ENCODE measurements around the gene BRINP1. TPM values are rescaled to one million over a fixed set of nuclear protein-coding genes. Genes with fewer than 3 reads are reported as not detected.

BRINP1 gene
- polyA plus RNA-seq, 3 donors, result not detected

DNA sequence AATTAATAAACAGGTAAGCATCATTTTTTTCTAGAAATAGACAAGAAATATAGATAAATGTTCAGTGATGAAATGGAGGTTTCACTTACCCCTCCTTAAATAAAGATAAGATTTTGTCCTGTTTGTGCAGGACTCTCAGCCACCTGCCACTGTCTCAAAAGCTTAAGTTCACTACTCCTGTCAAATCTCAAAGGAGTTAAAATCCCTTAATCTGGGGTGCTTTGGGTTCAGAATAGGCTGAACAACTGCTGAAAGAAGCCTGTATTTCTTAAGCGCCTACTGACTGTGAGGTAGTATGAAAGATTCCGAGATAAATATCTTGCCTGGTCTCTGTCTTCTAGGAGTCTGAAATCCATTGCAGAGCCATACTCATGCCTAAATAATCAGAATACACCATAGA lies 3.7 kb upstream of the BRINP1 start:
- Mint-ChIP-seq H3K4me1 (peaks cover 2% of the 10 kb centered on the region), H3K27ac (no peak overlapping the region), H3K27me3 (ENCODE audit: low read depth in 3 of 3) (peaks cover 30 to 32% (median 31%) of the 10 kb centered on the region in 3 donors), H3K36me3 (peaks cover 0 to 5% of the 10 kb centered on the region in 2 donors), H3K4me3 (no peak overlapping the region), H3K9me3 (peaks cover 3 to 20% (median 15%) of the 10 kb centered on the region in 7 donors)
- peaks cover 26 to 31% of the 10 kb centered on the region in 2 donors for H3K27me3 ChIP-seq (ENCODE audit: control insufficient read depth in 2 of 2, insufficient read depth in 2 of 2, low read length in 2 of 2)
- no peak overlapping the region for H2AFZ ChIP-seq (ENCODE audit: insufficient read depth, low read depth, low read length, poor library complexity, severe bottlenecking)
- H3K9me3 ChIP-seq (replicated peaks in 1 of 2; ENCODE audit: control insufficient read depth in 1 of 2, insufficient read depth in 1 of 2, low read length in 2 of 2), result peaks cover 0 to 25% of the 10 kb centered on the region in 2 donors
- no peaks in the 10 kb centered on the region for H4K20me1 ChIP-seq (ENCODE audit: insufficient read depth, low read length)
- H3K4me3 ChIP-seq (replicated peaks in 1 of 3; ENCODE audit: low read depth in 2 of 3, low read length in 3 of 3), result no peak overlapping the region
- TF ChIP-seq CTCF (IDR thresholded peaks at IDR 0.05), result no peak
- no peak overlapping the region for H3K9ac ChIP-seq (ENCODE audit: insufficient read depth, low read length, poor library complexity, severe bottlenecking)
- H3K4me2 ChIP-seq (replicated peaks; ENCODE audit: extremely low read depth, low read length, poor library complexity, severe bottlenecking), result no peak overlapping the region
- no CpG with 5 or more reads among the region's 2 CpGs for WGBS (ENCODE audit: insufficient coverage)
- no peak overlapping the region for H3K27ac ChIP-seq (ENCODE audit: low read depth in 1 of 2, low read length in 2 of 2)
- no peaks in the 10 kb centered on the region for H3K36me3 ChIP-seq (replicated peaks in 1 of 2; ENCODE audit: control insufficient read depth in 1 of 2, insufficient read depth in 2 of 2, low read length in 2 of 2)
- intact Hi-C loops (cut with micrococcal nuclease), result no loop called here
- H3K4me1 ChIP-seq (ENCODE audit: control insufficient read depth in 1 of 2, insufficient read depth in 2 of 2, low read length in 2 of 2), result no peaks in the 10 kb centered on the region
- DNase-seq, result no peak
- H3K79me2 ChIP-seq (ENCODE audit: insufficient read depth, low read length), result no peaks in the 10 kb centered on the region

GRCh38 chr9:119370816-119371215 lies 1.6 kb upstream of the BRINP1 start:
- intact Hi-C loops (cut with micrococcal nuclease), result no loop called here
- no peak overlapping the region for H3K9ac ChIP-seq (ENCODE audit: insufficient read depth, low read length, poor library complexity, severe bottlenecking)
- Mint-ChIP-seq H3K4me3 (no peak overlapping the region), H3K27ac (no peak overlapping the region), H3K36me3 (peaks cover 0 to 5% of the 10 kb centered on the region in 2 donors), H3K4me1 (peaks cover 2% of the 10 kb centered on the region), H3K27me3 (ENCODE audit: low read depth in 3 of 3) (peaks cover 40 to 45% (median 45%) of the 10 kb centered on the region in 3 donors), H3K9me3 (peaks cover 3 to 20% (median 15%) of the 10 kb centered on the region in 7 donors)
- H3K27me3 ChIP-seq (ENCODE audit: control insufficient read depth in 2 of 2, insufficient read depth in 2 of 2, low read length in 2 of 2), result peaks cover 37 to 45% of the 10 kb centered on the region in 2 donors
- H4K20me1 ChIP-seq (ENCODE audit: insufficient read depth, low read length), result no peaks in the 10 kb centered on the region
- peaks cover 0 to 33% of the 10 kb centered on the region in 2 donors for H3K9me3 ChIP-seq (replicated peaks in 1 of 2; ENCODE audit: control insufficient read depth in 1 of 2, insufficient read depth in 1 of 2, low read length in 2 of 2)
- no peak for TF ChIP-seq CTCF (IDR thresholded peaks at IDR 0.05)
- DNase-seq, result no peak
- H3K4me1 ChIP-seq (ENCODE audit: control insufficient read depth in 1 of 2, insufficient read depth in 2 of 2, low read length in 2 of 2), result no peaks in the 10 kb centered on the region
- WGBS (ENCODE audit: insufficient coverage), result 8% methylated on average over 8 of the region's 8 CpGs
- no peaks in the 10 kb centered on the region for H3K36me3 ChIP-seq (replicated peaks in 1 of 2; ENCODE audit: control insufficient read depth in 1 of 2, insufficient read depth in 2 of 2, low read length in 2 of 2)
- H3K27ac ChIP-seq (ENCODE audit: low read depth in 1 of 2, low read length in 2 of 2), result no peak overlapping the region
- H3K4me3 ChIP-seq (replicated peaks in 1 of 3; ENCODE audit: low read depth in 2 of 3, low read length in 3 of 3), result no peak overlapping the region
- H2AFZ ChIP-seq (ENCODE audit: insufficient read depth, low read depth, low read length, poor library complexity, severe bottlenecking), result no peak overlapping the region
- H3K4me2 ChIP-seq (replicated peaks; ENCODE audit: extremely low read depth, low read length, poor library complexity, severe bottlenecking), result no peak overlapping the region
- H3K79me2 ChIP-seq (ENCODE audit: insufficient read depth, low read length), result no peaks in the 10 kb centered on the region

Measured in CD14-positive monocyte (primary cell).